H9 (cell line): ENCODE data around the gene ARMC2. TPM values are rescaled to one million over a fixed set of nuclear protein-coding genes. Genes with fewer than 3 reads are reported as not detected.

Experiments used
- DNase-seq: peaks from one replicate; pipeline ENCODE4 v3.0.0-alpha.2; 2017
- H2AFZ ChIP-seq: one replicate; pipeline ENCODE4 v1.6.1; 2013; ENCODE audit warnings: mild to moderate bottlenecking, low read length, control low read depth, moderate library complexity
- H2AK5ac ChIP-seq: 2 replicates; pipeline ENCODE4 v1.6.1; 2013; ENCODE audit warnings: low read length, control low read depth, mixed read lengths; ENCODE audit not compliant: insufficient read length
- H2BK120ac ChIP-seq: one replicate; pipeline ENCODE4 v1.6.1; 2013; ENCODE audit warnings: low read depth, mild to moderate bottlenecking, low read length, control low read depth, inconsistent platforms; ENCODE audit not compliant: poor library complexity, severe bottlenecking
- H2BK12ac ChIP-seq: 2 replicates; pipeline ENCODE4 v1.6.1; 2013; ENCODE audit warnings: low read length, control low read depth, mixed read lengths, low read depth; ENCODE audit not compliant: insufficient read length
- H2BK15ac ChIP-seq: 2 replicates; pipeline ENCODE4 v1.6.1; 2013; ENCODE audit warnings: low read depth, low read length, control low read depth
- H2BK20ac ChIP-seq: one replicate; pipeline ENCODE4 v1.6.1; 2013; ENCODE audit warnings: low read depth, mild to moderate bottlenecking, low read length, control low read depth, inconsistent platforms; ENCODE audit not compliant: poor library complexity, severe bottlenecking
- H2BK5ac ChIP-seq: 2 replicates; pipeline ENCODE4 v1.6.1; 2013; ENCODE audit warnings: low read length, control low read depth, mixed read lengths; ENCODE audit not compliant: insufficient read length
- H3K14ac ChIP-seq: 2 replicates; pipeline ENCODE4 v1.6.1; 2013; ENCODE audit warnings: low read length, control low read depth; ENCODE audit not compliant: insufficient read depth
- H3K18ac ChIP-seq: 2 replicates; pipeline ENCODE4 v1.6.1; 2013; ENCODE audit warnings: low read depth, mild to moderate bottlenecking, mixed read lengths, low read length, control low read depth; ENCODE audit not compliant: insufficient read length
- H3K23ac ChIP-seq: 2 replicates; pipeline ENCODE4 v1.6.1; 2013; ENCODE audit warnings: low read length, control low read depth, mixed read lengths, low read depth; ENCODE audit not compliant: insufficient read length
- H3K23me2 ChIP-seq: 2 replicates; pipeline ENCODE4 v1.6.1; 2013; ENCODE audit warnings: low read depth, mild to moderate bottlenecking, mixed read lengths, low read length, control low read depth; ENCODE audit not compliant: insufficient read length, poor library complexity, severe bottlenecking
- H3K27ac ChIP-seq: 2 replicates; pipeline ENCODE4 v1.5.1; 2013; ENCODE audit warnings: low read length, control low read depth, mixed read lengths, low read depth; ENCODE audit not compliant: insufficient read length
- H3K27me3 ChIP-seq: 2 replicates; pipeline ENCODE4 v1.6.1; 2013; ENCODE audit warnings: low read length, control low read depth, inconsistent platforms; ENCODE audit not compliant: insufficient read depth
- H3K4ac ChIP-seq: 2 replicates; pipeline ENCODE4 v1.6.1; 2013; ENCODE audit warnings: low read depth, mild to moderate bottlenecking, control low read depth, inconsistent platforms, low read length, moderate library complexity
- H3K4me1 ChIP-seq: 2 replicates; pipeline ENCODE4 v1.6.1; 2013; ENCODE audit warnings: low read length, control low read depth, inconsistent platforms; ENCODE audit not compliant: insufficient read depth
- H3K4me2 ChIP-seq: 2 replicates; pipeline ENCODE4 v1.6.1; 2013; ENCODE audit warnings: low read length, control low read depth, mixed read lengths; ENCODE audit not compliant: insufficient read length, insufficient read depth
- H3K56ac ChIP-seq: 2 replicates; pipeline ENCODE4 v1.6.1; 2013; ENCODE audit warnings: low read depth, mild to moderate bottlenecking, mixed read lengths, low read length, control low read depth; ENCODE audit not compliant: insufficient read length
- H3K79me1 ChIP-seq: 2 replicates; pipeline ENCODE4 v1.6.1; 2013; ENCODE audit warnings: low read depth, mild to moderate bottlenecking, moderate library complexity, low read length, control low read depth, inconsistent platforms; ENCODE audit not compliant: insufficient read depth, poor library complexity, severe bottlenecking
- H3K79me2 ChIP-seq: 2 replicates; pipeline ENCODE4 v1.6.1; 2013; ENCODE audit warnings: low read length, control low read depth, inconsistent platforms; ENCODE audit not compliant: insufficient read depth
- H3K9ac ChIP-seq: 2 replicates; pipeline ENCODE4 v1.6.1; 2013; ENCODE audit warnings: low read length, control low read depth, mixed read lengths; ENCODE audit not compliant: insufficient read length; ENCODE audit errors: extremely low read depth
- H3K9me3 ChIP-seq: one replicate; pipeline ENCODE4 v1.6.1; 2013; ENCODE audit warnings: low read depth, low read length, inconsistent platforms; ENCODE audit not compliant: control insufficient read depth
- H3T11ph ChIP-seq: one replicate; pipeline ENCODE4 v1.6.1; 2013; ENCODE audit warnings: mild to moderate bottlenecking, low read length, control low read depth, inconsistent platforms
- H4K20me1 ChIP-seq: one replicate; pipeline ENCODE4 v1.6.1; 2013; ENCODE audit not compliant: control insufficient read depth, insufficient read length, insufficient read depth
- H4K5ac ChIP-seq: 2 replicates; pipeline ENCODE4 v1.6.1; 2013; ENCODE audit warnings: low read depth, mild to moderate bottlenecking, mixed read lengths, low read length, control low read depth; ENCODE audit not compliant: insufficient read length
- H4K8ac ChIP-seq: replicated peaks from 2 replicates; pipeline ENCODE4 v1.6.1; 2013; ENCODE audit warnings: low read length, control low read depth, mixed read lengths, low read depth; ENCODE audit not compliant: insufficient read length
- H4K91ac ChIP-seq: 2 replicates; pipeline ENCODE4 v1.6.1; 2013; ENCODE audit warnings: low read depth, mild to moderate bottlenecking, moderate library complexity, mixed read lengths, low read length, control low read depth; ENCODE audit not compliant: insufficient read length
- H3K27ac Mint-ChIP-seq, 3 experiments: 2 replicates in 2 of 3; 3 replicates in 1 of 3; pipeline ENCODE4 v1.8.0; 2020 to 2021; ENCODE audit warnings: mixed read lengths in 3 of 3, mild to moderate bottlenecking in 1 of 3, moderate library complexity in 1 of 3
- H3K27me3 Mint-ChIP-seq: 2 replicates; pipeline ENCODE4 v1.8.0; 2021; ENCODE audit warnings: low read depth, mild to moderate bottlenecking, moderate library complexity, mixed read lengths
- H3K36me3 Mint-ChIP-seq, 3 experiments: 2 replicates in 2 of 3; 3 replicates in 1 of 3; pipeline ENCODE4 v1.8.0; 2020 to 2021; ENCODE audit warnings: low read depth in 3 of 3, mixed read lengths in 3 of 3; ENCODE audit not compliant: insufficient read depth in 1 of 3
- H3K4me1 Mint-ChIP-seq, 2 experiments: 2 replicates each; pipeline ENCODE4 v1.8.0; 2020; ENCODE audit warnings: mixed read lengths in 2 of 2
- H3K4me3 Mint-ChIP-seq, 2 experiments: 2 replicates in 1 of 2; 3 replicates in 1 of 2; pipeline ENCODE4 v1.8.0; 2020 to 2021; ENCODE audit warnings: mild to moderate bottlenecking in 2 of 2, mixed read lengths in 2 of 2, moderate library complexity in 1 of 2
- H3K9me3 Mint-ChIP-seq, 2 experiments: 2 replicates in 1 of 2; 3 replicates in 1 of 2; pipeline ENCODE4 v1.8.0; 2020; ENCODE audit warnings: mild to moderate bottlenecking in 2 of 2, mixed read lengths in 2 of 2, moderate library complexity in 1 of 2
- CTCF ChIP-seq: fragments of 200-600 bp; sonication (generic); conservative IDR thresholded peaks from 3 replicates; pipeline ENCODE4 v1.8.0; 2021; ENCODE audit warnings: antibody characterized with exemption, mild to moderate bottlenecking
- whole genome bisulfite sequencing: extraction: QIAGEN DNeasy Blood & Tissue Kit; methylation state at CpG from one replicate; pipeline ENCODE4 v1.1.7; 2013; ENCODE audit warnings: missing lambda C conversion rate, low lambda C conversion rate, mixed read lengths; ENCODE audit not compliant: insufficient read length; ENCODE audit errors: extremely low coverage; 5-methylcytosine and 5-hydroxymethylcytosine counted together
- total RNA-seq: library from RNA; stranded (reverse); gene quantifications from 2 replicates; pipeline ENCODE4 v1.2.1, GENCODE V29; 2021

Gene ARMC2
- total RNA-seq, 1 experiment from 2014 or later, result 2.8 TPM

- Mint-ChIP-seq H3K36me3 (peaks cover 2 to 43% (median 26%) of the 10 kb centered on the region in 3 experiments; a peak in 5 of 7 replicates), H3K4me1 (no peaks in the 10 kb centered on the region), H3K4me3 (no peak overlapping the region), H3K9me3 (no peaks in the 10 kb centered on the region), H3K27ac (no peak overlapping the region), H3K27me3 (no peaks in the 10 kb centered on the region)
- Histone ChIP-seq H3K4ac (no peak overlapping the region), H2AK5ac (no peak overlapping the region), H3K4me1 (no peaks in the 10 kb centered on the region), H3T11ph (no peak overlapping the region), H2BK12ac (no peak overlapping the region), H2BK20ac (no peak overlapping the region), H4K91ac (no peak overlapping the region), H3K23me2 (no peaks in the 10 kb centered on the region), H2BK5ac (no peak overlapping the region), H3K23ac (no peak overlapping the region), H4K20me1 (no peaks in the 10 kb centered on the region), H3K56ac (no peak overlapping the region), H3K9ac (no peak overlapping the region), H2BK15ac (no peak overlapping the region), H3K9me3 (no peaks in the 10 kb centered on the region), H3K14ac (no peak overlapping the region), H2AFZ (no peak overlapping the region), H3K79me1 (no peaks in the 10 kb centered on the region), H4K5ac (no peak overlapping the region), H3K27me3 (no peaks in the 10 kb centered on the region), H3K27ac (no peak overlapping the region), H3K18ac (no peak overlapping the region), H3K79me2 (no peaks in the 10 kb centered on the region), H4K8ac (no peak overlapping the region), H3K4me2 (no peak overlapping the region), H2BK120ac (no peak overlapping the region)
- no peak for DNase-seq
- WGBS, result no CpG with 5 or more reads among the region's 3 CpGs
- no peak for TF ChIP-seq CTCF
Measured at GRCh38 chr6:108988296-108988695, 140.1 kb downstream of the ARMC2 start.
